DMS53 treated with DMSO at 0.1 percent for 48 hours (cell line): ENCODE results near the gene CD9.
A peak's percentile ranks its signal among the peaks of the same experiment; 100 is the strongest.
"Not testable (repeated sequence)": the region's sequence is repeated elsewhere in the genome, so short reads cannot be mapped to it uniquely, and the experiment has no call there.

Experiments used
- DNase-seq: peaks from one replicate; lab custom pipeline; 2025; ENCODE audit not compliant: unreplicated experiment; lab: John Stamatoyannopoulos, UW

The CD9 gene

GRCh38 chr12:6200256-6201212 lies at the start of gene CD9:
Gene CD9 (plus strand): TSS chr12:6200400. CDS start chr12:6200500, 100 bp downstream.
- DNase-seq = peak; percentile 61

- DNase-seq = no peak
Measured at GRCh38 chr12:6154730-6155459, 45.3 kb upstream of the CD9 start.

- no peak for DNase-seq
Measured at GRCh38 chr12:6157482-6157881, 42.7 kb upstream of the CD9 start.

- no peak for DNase-seq
Measured at GRCh38 chr12:6158255-6158654, 41.9 kb upstream of the CD9 start.

GRCh38 chr12:6158749-6159148 lies 41.5 kb upstream of the CD9 start:
- no peak for DNase-seq

GRCh38 chr12:6159166-6160011 lies 40.8 kb upstream of the CD9 start:
- not testable (repeated sequence) for DNase-seq

- DNase-seq = not testable (repeated sequence)
Measured at GRCh38 chr12:6160049-6160649, 40.1 kb upstream of the CD9 start.

GRCh38 chr12:6161124-6161882 lies 38.9 kb upstream of the CD9 start:
- no peak for DNase-seq

- DNase-seq = no peak
Measured at GRCh38 chr12:6163416-6164060, 36.7 kb upstream of the CD9 start.

GRCh38 chr12:6165395-6165794 lies 34.8 kb upstream of the CD9 start:
- DNase-seq = no peak

GRCh38 chr12:6166808-6167207 lies 33.4 kb upstream of the CD9 start:
- DNase-seq = no peak

- no peak for DNase-seq
Measured at GRCh38 chr12:6167327-6168280, 32.6 kb upstream of the CD9 start.

- DNase-seq = no peak
Measured at GRCh38 chr12:6171409-6172015, 28.7 kb upstream of the CD9 start.

GRCh38 chr12:6172086-6172485 lies 28.1 kb upstream of the CD9 start:
- no peak for DNase-seq

- no peak for DNase-seq
Measured at GRCh38 chr12:6172862-6173261, 27.3 kb upstream of the CD9 start.

GRCh38 chr12:6177642-6178358 lies 22.4 kb upstream of the CD9 start:
- DNase-seq = no peak
